ENCODE measurements around the gene TJP1.

GRCh38 chr15:29773000-29773399 lies 49.3 kb downstream of the TJP1 start:
- TF ChIP-seq RARB (CRISPR knock-in tag; IDR thresholded peaks at IDR 0.05), result no peak
- TF ChIP-seq ZNF565 (CRISPR knock-in tag; conservative IDR thresholded peaks at IDR 0.05; ENCODE audit: low read depth), result no peak
- no peak for TF ChIP-seq ISL1 (CRISPR knock-in tag; IDR thresholded peaks at IDR 0.05)
